ENCODE results near the gene LASP1. TPM values are rescaled to one million over a fixed set of nuclear protein-coding genes. Genes with fewer than 3 reads are reported as not detected.

LASP1 gene
- total and polyA plus RNA-seq, 2 of the 8 experiments (the other 6 are each of a cell fraction or from before 2014, with no cell fraction given), result 114 to 180 TPM

DNA sequence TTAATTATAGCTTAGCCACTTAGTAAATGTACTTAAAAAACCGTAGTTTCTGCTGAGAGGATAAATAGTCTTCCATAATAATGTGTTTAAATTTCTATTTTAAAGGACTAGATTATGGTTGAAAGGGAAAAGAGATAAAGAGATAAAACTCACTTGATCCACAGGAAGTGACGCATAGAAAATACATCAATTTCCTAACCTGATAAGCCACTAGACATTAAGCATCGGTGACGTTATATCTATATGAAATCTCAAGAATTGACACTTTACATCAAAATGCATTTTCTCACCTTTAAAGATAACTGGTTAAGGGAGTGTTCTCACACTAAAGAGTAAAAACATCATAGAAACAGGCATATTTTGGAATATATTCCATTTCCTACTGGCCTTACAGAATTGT lies 91.6 kb downstream of the LASP1 start:
- Histone ChIP-seq H2BK15ac (ENCODE audit: low read length) (no peak overlapping the region), H2BK20ac (ENCODE audit: low read length) (no peak overlapping the region), H3K4me1 (replicated peaks in 1 of 4; ENCODE audit: control insufficient read depth in 3 of 4, insufficient read depth in 4 of 4, low read length in 3 of 4) (no peaks in the 10 kb centered on the region), H3K79me2 (ENCODE audit: control insufficient read depth in 1 of 2, insufficient read depth in 2 of 2, low read length in 2 of 2) (no peaks in the 10 kb centered on the region), H3K23me2 (ENCODE audit: low read depth, low read length) (no peaks in the 10 kb centered on the region), H3K18ac (ENCODE audit: extremely low read depth, low read length) (no peak overlapping the region), H2BK5ac (ENCODE audit: low read depth, low read length) (no peak overlapping the region), H4K91ac (replicated peaks; ENCODE audit: insufficient read length, low read length) (no peak overlapping the region), H4K5ac (ENCODE audit: insufficient read length, low read depth, low read length) (no peak overlapping the region), H3K27me3 (replicated peaks in 1 of 4; ENCODE audit: control insufficient read depth in 3 of 4, extremely low read depth in 1 of 4, insufficient read depth in 3 of 4, low read length in 3 of 4) (no peaks in the 10 kb centered on the region), H3K4ac (replicated peaks; ENCODE audit: insufficient read length, low read depth, low read length) (no peak overlapping the region), H2BK120ac (replicated peaks; ENCODE audit: low read depth, low read length) (no peak overlapping the region), H3K36me3 (ENCODE audit: control insufficient read depth in 2 of 4, insufficient read depth in 4 of 4, low read length in 3 of 4) (no peaks in the 10 kb centered on the region), H3K14ac (ENCODE audit: insufficient read length) (no peak overlapping the region), H2AK5ac (ENCODE audit: low read depth, low read length) (no peak overlapping the region), H3K4me3 (ENCODE audit: extremely low read depth in 1 of 4, insufficient read depth in 2 of 4, low read depth in 3 of 4, low read length in 4 of 4) (no peak overlapping the region), H3K23ac (ENCODE audit: insufficient read length) (no peak overlapping the region), H2BK12ac (ENCODE audit: low read depth, low read length) (no peak overlapping the region), H3K4me2 (ENCODE audit: insufficient read depth in 1 of 2, low read depth in 2 of 2, low read length in 2 of 2) (no peak overlapping the region), H3K27ac (ENCODE audit: low read depth, low read length) (no peak overlapping the region), H3K79me1 (ENCODE audit: low read depth, low read length) (no peaks in the 10 kb centered on the region), H4K8ac (ENCODE audit: extremely low read depth, insufficient read depth, low read length) (no peak overlapping the region), H3K9ac (replicated peaks in 1 of 4; ENCODE audit: extremely low read depth in 1 of 4, low read depth in 3 of 4, low read length in 3 of 4) (no peak overlapping the region), H3K56ac (replicated peaks; ENCODE audit: insufficient read length, low read depth, low read length) (no peak overlapping the region), H2AFZ (ENCODE audit: low read length) (no peak overlapping the region), H4K20me1 (replicated peaks in 1 of 2; ENCODE audit: control insufficient read depth in 1 of 2, insufficient read depth in 2 of 2, low read length in 2 of 2) (no peaks in the 10 kb centered on the region), H3K9me3 (ENCODE audit: insufficient read depth in 2 of 2, low read depth in 1 of 2, low read length in 1 of 2) (no peaks in the 10 kb centered on the region)
- 88% methylated on average over 4 of the region's 4 CpGs; no CpG with 5 or more reads in 1 of the 2 experiments for WGBS, 2 experiments (ENCODE audit: extremely low coverage in 1 of 2, insufficient coverage in 1 of 2, insufficient read length in 1 of 2, insufficient replicate concordance in 2 of 2, low coverage in 1 of 2, low lambda C conversion rate in 2 of 2, missing lambda C conversion rate in 1 of 2)
- POLR2A ChIA-PET (ENCODE audit: partially characterized antibody), result no interaction called here
- DNase-seq (ENCODE audit: low read depth in 1 of 2, low spot score in 2 of 2) (no peak), FAIRE-seq (no peak)
- CTCF ChIA-PET (ENCODE audit: partially characterized antibody), result interaction anchor here (0.6 kb wide), 1 partner anchor 44 kb away, joined by 7 read pairs; no protein-coding TSS in a partner anchor
- TF ChIP-seq SIN3A (conservative IDR thresholded peaks at IDR 0.05 in 1 of 2, IDR thresholded peaks at IDR 0.05 in 1 of 2; ENCODE audit: low read depth in 1 of 2, low read length in 2 of 2), result no peak
- no peak for TF ChIP-seq ASH2L (IDR thresholded peaks at IDR 0.05; ENCODE audit: low read length)
- no peak for TF ChIP-seq TEAD4 (IDR thresholded peaks at IDR 0.05; ENCODE audit: low read depth, low read length)
- TF ChIP-seq CHD2 (IDR thresholded peaks at IDR 0.05; ENCODE audit: low read length), result no peak
- no peak for TF ChIP-seq CEBPB (IDR thresholded peaks at IDR 0.05; ENCODE audit: low read depth, low read length)
- no peak for TF ChIP-seq EGR1 (IDR thresholded peaks at IDR 0.05; ENCODE audit: borderline replicate concordance, low read depth, low read length)
- no peak for TF ChIP-seq TAF1 (IDR thresholded peaks at IDR 0.05; ENCODE audit: low read depth, low read length)
- TF ChIP-seq, protein P1, sequence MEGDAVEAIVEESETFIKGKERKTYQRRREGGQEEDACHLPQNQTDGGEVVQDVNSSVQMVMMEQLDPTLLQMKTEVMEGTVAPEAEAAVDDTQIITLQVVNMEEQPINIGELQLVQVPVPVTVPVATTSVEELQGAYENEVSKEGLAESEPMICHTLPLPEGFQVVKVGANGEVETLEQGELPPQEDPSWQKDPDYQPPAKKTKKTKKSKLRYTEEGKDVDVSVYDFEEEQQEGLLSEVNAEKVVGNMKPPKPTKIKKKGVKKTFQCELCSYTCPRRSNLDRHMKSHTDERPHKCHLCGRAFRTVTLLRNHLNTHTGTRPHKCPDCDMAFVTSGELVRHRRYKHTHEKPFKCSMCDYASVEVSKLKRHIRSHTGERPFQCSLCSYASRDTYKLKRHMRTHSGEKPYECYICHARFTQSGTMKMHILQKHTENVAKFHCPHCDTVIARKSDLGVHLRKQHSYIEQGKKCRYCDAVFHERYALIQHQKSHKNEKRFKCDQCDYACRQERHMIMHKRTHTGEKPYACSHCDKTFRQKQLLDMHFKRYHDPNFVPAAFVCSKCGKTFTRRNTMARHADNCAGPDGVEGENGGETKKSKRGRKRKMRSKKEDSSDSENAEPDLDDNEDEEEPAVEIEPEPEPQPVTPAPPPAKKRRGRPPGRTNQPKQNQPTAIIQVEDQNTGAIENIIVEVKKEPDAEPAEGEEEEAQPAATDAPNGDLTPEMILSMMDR (IDR thresholded peaks at IDR 0.05; ENCODE audit: control extremely low read depth in 1 of 3, insufficient read depth in 1 of 3, low read depth in 1 of 3, low read length in 3 of 3), result no peak
- TF ChIP-seq SRF (IDR thresholded peaks at IDR 0.05; ENCODE audit: low read depth, low read length), result no peak
- TF ChIP-seq EZH2 (IDR thresholded peaks at IDR 0.05; ENCODE audit: low read depth, low read length, severe bottlenecking), result no peak
- TF ChIP-seq SP2 (IDR thresholded peaks at IDR 0.05; ENCODE audit: low read length), result no peak
- no peak for TF ChIP-seq KDM1A (IDR thresholded peaks at IDR 0.05; ENCODE audit: borderline replicate concordance, low read length)
- TF ChIP-seq EP300 (IDR thresholded peaks at IDR 0.05; ENCODE audit: borderline replicate concordance in 1 of 2, low read depth in 2 of 2, low read length in 2 of 2), result no peak

Measured in H1 (cell line).